ENCODE data around the gene HLX.

DNA sequence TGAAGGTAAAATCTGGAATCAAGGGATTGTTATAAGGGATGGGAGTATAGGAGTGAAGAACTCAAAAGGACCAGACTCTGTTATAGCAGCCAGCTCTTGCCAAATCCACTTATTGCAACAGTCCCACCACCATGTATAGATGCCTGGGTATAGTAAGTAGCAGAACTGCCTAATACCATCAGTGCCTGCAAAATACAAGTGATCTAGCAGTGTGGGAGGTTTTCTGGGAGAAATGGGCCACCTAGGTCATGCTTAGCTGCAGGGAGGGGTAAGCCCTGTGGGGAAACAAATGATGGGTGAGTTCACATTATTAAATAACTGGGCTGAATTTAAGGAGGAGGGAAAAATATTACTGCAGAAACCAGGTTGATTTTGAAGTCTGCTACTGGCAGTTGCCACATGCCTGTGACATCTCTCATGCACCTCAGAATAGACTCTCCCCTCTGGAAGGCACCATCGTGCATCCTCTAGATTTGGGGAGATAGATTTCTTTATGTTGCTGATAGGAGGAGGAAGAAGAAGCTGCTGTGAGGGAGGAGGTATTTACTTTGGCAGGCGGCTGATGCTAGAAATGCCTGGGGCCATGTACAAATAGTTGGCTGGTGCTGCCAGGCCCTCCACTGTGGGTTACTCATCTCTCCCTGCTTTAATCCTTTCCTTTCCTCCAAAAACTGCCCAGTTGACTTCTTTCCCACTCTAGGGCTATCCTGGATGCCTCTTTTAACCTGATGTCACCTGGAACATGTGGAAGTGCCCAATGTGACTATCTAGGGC, 27.5 kb downstream of the HLX start:
- TF ChIP-seq, protein P1, sequence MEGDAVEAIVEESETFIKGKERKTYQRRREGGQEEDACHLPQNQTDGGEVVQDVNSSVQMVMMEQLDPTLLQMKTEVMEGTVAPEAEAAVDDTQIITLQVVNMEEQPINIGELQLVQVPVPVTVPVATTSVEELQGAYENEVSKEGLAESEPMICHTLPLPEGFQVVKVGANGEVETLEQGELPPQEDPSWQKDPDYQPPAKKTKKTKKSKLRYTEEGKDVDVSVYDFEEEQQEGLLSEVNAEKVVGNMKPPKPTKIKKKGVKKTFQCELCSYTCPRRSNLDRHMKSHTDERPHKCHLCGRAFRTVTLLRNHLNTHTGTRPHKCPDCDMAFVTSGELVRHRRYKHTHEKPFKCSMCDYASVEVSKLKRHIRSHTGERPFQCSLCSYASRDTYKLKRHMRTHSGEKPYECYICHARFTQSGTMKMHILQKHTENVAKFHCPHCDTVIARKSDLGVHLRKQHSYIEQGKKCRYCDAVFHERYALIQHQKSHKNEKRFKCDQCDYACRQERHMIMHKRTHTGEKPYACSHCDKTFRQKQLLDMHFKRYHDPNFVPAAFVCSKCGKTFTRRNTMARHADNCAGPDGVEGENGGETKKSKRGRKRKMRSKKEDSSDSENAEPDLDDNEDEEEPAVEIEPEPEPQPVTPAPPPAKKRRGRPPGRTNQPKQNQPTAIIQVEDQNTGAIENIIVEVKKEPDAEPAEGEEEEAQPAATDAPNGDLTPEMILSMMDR (IDR thresholded peaks at IDR 0.05; ENCODE audit: low read depth, low read length) = no peak
- no peak for TF ChIP-seq POLR2A (IDR thresholded peaks at IDR 0.05; ENCODE audit: extremely low read depth, insufficient read length)

Measured in NB4 (cell line).